C1 segment of cervical spinal cord (tissue), 14 donors: ENCODE measurements around the gene CPSF4.

Source experiments
- DNase-seq, 14 donors: peaks; one replicate each; lab custom pipeline; 2025; lab: John Stamatoyannopoulos, UW

Gene CPSF4

GRCh38 chr7:99448855-99449254 is 10.1 kb downstream of the CPSF4 start:
- no peak for DNase-seq

DNA sequence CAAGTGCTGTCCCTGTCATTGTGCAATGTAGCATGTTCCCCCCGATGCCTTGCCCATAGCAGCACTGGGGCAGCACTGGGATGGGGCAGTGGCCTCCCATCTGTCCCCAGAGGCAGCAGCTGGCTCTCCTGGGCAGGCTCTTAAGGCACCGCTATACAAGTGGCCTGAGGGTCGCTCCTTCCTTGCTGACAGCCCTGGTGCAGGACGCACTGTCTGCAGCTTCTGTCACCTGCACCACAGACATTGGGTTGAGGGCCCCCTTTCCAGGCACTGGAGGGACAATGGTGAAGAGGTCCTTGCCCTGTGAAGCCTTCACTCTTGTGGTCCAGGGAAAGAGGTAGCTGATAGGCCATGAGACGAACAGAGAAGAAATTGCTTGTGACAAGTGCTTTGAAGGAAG is 10.6 kb downstream of the CPSF4 start:
- DNase-seq = no peak

DNA sequence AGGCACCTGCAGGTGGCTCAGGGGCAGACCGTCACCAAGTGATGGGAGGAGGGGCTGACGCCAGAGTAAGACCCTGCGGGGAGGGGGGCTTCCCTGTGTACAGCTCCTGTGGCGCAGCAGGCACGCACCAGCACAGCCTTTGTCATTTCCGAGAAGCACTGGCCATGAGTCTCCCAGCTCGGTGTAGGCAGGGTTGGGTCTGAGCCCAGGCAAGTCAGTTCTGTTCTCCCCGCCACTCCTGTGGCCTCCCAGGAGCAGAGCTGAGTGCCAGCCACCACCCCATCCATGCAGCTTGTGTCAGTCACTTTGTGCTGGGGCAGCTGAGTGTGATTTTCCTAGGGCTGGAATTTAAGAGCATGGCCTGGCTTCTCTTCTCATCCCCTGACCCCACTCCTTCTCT is 13.2 kb downstream of the CPSF4 start:
- peak in 8 of 14 donors; percentile 7 to 81 (median 18) for DNase-seq

GRCh38 chr7:99452541-99452940 is 13.8 kb downstream of the CPSF4 start:
- no peak for DNase-seq

GRCh38 chr7:99453105-99453504 is 14.4 kb downstream of the CPSF4 start:
- DNase-seq = no peak

- no peak for DNase-seq
These were observed 17.1 kb downstream of the CPSF4 start for GRCh38 chr7:99455874-99456273.

DNA sequence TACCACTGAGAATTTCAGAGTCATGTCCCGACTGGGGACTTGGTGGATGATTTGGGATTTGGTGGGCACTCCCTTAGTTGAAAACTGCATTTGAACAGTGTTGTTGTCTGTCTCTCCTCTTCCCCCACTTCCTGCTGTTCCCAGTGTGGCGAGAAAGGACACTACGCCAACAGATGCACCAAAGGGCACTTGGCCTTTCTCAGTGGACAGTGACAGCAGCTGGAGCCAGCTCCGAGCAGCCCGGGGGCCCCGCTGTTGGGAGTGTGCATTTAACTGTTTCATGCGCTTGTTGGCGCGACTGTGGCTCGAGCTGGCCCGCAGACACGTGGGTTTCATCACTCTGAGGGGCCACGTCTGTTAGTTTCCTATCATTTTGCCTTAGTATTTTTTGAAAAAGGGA is 17.5 kb downstream of the CPSF4 start:
- peak in 3 of 14 donors; percentile 17 to 45 (median 22) for DNase-seq

- no peak for DNase-seq
These were observed 18.4 kb downstream of the CPSF4 start for GRCh38 chr7:99457050-99457649.

DNA sequence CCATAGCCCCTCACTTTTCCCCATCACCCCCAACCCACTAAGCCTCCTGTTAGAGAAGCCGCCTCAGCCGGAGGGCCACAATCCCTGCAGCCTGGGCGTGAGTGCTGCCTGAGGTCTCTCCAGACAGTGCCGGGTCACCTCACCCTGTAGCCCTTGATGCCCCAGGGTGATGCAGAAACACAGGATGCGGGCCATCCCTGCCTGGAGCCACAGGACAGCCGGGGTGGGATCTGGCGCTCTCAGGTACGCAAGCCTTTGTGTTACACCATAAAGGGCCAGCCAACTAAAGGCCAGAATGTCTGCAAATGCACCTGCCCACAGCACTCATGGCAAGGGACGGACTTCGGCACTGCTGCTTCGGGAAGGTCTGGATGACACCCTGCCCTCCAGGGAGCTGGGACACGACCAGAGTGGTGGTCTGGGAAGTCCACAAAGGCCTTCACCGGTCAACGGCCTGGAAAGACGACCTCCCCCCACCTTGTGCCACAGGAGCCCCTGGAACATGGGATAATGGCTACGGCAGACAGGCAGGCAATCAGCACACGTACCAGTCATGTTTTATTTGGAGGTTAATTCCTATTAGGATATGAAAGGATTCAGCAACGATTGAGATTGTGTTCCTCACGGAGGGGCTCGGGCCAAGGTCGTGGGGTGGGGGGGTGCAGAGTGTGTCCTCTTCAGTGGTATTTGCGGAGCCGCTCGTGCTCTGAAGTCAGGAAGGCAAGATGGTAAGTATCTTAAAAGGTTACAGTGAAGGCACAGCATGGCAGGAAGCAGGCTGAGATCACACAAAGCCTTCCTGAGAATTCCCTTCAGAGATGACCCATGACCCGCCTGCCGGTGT is 19.1 kb downstream of the CPSF4 start:
- no peak for DNase-seq

DNA sequence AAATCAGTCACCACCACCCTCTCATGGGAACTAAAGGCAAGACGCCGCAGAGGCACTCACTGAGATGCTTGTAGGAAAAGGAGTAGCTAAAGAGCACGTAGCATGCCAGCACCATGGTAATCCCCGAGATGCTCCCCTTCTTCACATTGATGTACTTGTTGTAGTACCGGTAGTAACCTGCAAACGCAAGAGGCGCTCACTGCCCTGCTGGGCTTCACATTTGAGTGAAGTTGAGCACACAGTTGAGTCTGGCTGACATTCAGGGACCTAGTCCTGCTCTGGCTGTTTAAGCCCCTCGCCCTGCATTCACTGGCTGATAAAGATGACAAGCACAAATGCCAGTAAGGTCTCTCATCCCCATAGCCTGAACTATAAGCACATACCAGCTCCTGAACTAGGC is 20.3 kb downstream of the CPSF4 start:
- no peak for DNase-seq

DNA sequence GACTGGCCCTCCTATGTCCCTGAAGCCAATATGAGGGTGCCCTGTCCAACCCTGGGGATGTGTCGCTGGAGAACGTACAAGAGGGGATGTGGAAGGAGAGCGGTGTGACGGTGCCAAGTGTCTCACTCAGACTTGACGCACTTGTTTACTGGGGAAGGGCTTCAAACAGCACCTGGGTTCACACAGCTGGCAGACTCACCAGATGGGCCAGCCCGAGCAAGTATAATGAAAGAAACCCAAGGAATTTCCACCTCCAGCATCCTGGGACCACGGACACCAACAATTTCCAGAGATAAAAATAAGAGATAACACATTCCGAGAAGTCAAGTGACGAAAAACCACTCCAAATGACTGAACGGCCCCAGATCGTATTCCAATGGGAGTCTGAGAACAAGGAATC is 21.9 kb downstream of the CPSF4 start:
- DNase-seq = no peak

DNA sequence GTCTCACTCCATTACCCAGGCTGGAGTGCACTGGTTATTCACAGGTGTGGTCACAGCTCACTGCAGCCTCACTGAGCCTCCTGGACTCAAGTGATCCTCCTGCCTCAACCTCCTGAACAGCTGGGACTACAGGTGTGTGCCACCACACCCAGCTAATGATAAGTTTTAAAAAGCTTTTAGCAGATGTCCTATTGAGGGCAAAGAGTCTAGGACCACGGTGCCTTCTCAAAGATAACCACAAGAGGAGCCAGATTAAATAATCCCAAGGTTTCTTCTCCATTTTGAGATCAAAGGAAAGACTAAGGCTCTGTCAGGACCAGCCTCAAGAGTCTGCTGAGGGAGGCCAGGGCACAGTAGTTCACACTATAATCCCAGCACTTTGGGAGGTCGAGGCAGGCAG is 22.5 kb downstream of the CPSF4 start:
- DNase-seq = no peak

DNA sequence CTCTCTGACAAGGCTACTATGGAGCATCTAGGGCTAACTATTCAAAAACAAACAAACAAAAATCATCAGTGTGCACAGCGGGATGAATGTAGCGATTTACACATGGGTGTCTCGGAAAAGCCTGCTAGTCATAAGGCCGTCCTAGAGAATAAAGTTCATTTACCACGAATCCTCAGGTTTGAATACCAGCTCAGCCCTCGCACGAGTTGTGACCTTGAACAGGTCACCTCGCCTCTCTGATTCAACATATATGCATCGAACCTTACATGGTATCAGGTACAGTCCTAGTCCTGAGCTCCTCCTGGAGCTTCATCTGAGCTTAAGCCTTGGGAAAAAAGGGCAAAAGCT is 26.7 kb downstream of the CPSF4 start:
- DNase-seq = no peak

DNA sequence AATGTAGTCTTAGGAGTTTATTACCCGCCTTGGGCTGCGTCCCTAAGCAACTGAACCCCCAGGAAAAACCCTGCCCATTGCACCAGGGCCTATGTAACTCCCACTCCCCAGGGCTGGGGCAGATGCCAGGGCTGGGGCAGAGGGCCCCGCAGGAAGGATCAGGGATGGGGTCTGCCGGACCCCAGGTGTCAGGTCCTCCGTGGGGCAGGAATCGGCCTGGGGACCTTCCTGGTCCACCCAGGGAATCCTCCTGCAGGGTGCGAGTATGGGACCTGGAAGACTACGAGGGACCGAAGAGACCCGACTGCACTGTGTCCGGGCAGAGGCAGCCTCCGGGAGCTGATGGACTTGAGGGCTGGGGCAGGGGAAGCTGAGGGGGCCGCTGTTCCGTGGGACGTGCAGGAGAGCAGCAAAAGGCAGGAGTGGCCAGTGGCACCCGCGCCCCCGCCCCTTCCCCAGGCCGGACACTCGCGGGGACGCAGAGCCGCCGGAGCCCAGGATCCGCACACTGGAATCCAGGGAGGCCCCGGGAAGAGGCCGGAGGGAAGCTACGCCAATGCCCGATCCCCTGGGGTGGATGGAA is 29.7 kb downstream of the CPSF4 start:
- no peak for DNase-seq

GRCh38 chr7:99469381-99470065 is 30.8 kb downstream of the CPSF4 start:
- no peak for DNase-seq

GRCh38 chr7:99472561-99473314 is 34.0 kb downstream of the CPSF4 start, which contains the start of gene ZNF789:
TSS of gene ZNF789 (plus strand) at chr7:99472890. CDS start at chr7:99476457, 3,567 bp downstream.
- DNase-seq = peak; percentile 59 to 97 (median 94)

DNA sequence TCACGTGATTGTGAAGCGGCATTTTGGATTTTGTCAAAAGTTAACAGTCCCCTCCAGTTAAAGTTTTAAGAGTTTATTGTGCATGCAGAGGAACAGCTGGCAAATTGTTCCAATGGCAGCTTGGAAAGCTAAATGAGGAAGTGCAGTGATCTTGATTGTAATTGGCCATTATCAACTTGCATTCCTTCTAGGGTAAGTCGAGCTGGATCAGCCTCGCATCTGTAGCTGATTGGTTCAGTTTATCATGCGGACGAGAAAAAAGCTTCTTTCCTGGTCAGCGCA is 34.5 kb downstream of the CPSF4 start:
- DNase-seq = no peak

GRCh38 chr7:99476107-99476506 is 37.4 kb downstream of the CPSF4 start:
- no peak for DNase-seq

- DNase-seq = no peak
These were observed 40.0 kb downstream of the CPSF4 start for GRCh38 chr7:99478464-99479440.

GRCh38 chr7:99485094-99485493 is 46.4 kb downstream of the CPSF4 start:
- DNase-seq = no peak

DNA sequence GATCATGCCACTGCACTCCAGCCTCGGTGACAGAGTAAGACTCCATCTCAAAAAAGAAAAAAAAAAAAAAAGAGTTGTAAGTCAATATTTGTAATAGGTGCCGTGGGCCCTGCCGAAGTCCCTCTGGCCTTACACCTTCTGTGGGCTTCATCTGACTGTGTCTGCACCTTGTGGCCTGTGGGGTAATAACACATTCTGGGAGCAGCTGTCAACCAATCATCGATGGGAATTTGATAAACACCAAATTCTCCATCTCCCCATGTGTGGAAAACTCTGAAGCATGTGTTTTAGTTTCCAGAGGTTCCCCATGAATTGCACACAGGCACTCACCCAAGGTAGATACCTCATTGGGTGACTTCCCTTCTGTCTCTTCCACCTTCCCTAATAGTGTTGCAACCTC is 50.5 kb downstream of the CPSF4 start:
- no peak for DNase-seq
